Keratinocyte (primary cell): ENCODE results near the gene DNLZ. TPM values are rescaled to one million over a fixed set of nuclear protein-coding genes. Genes with fewer than 3 reads are reported as not detected.

Experiments used
- DNase-seq: peaks from one replicate; pipeline ENCODE4 v3.0.0-alpha.2; 2011; ENCODE audit warnings: low read depth, missing footprints, low spot score
- FAIRE-seq: peaks from 2 replicates; lab custom pipeline; 2011; peaks lifted over from hg19 to GRCh38; lab: Jason Lieb, UNC
- H2AFZ ChIP-seq: 2 replicates; pipeline ENCODE4 v1.6.0; 2012; ENCODE audit warnings: low read length, control low read depth, inconsistent platforms; ENCODE audit not compliant: control insufficient read depth
- H3K27ac ChIP-seq: 2 replicates; pipeline ENCODE4 v1.5.1; 2011; ENCODE audit warnings: low read length; ENCODE audit not compliant: control insufficient read depth, insufficient read depth
- H3K27me3 ChIP-seq: 3 replicates; pipeline ENCODE4 v1.6.0; 2011; ENCODE audit warnings: low read length; ENCODE audit not compliant: control insufficient read depth, insufficient read depth; ENCODE audit errors: extremely low read depth
- H3K36me3 ChIP-seq, 2 experiments: 2 replicates in 1 of 2; 3 replicates in 1 of 2; pipeline ENCODE4 v1.5.1; 2011; ENCODE audit warnings: low read length in 2 of 2, mild to moderate bottlenecking in 1 of 2; ENCODE audit not compliant: control insufficient read depth in 2 of 2, insufficient read depth in 2 of 2; ENCODE audit errors: extremely low read depth in 1 of 2
- H3K4me1 ChIP-seq: 3 replicates; pipeline ENCODE4 v1.5.1; 2011; ENCODE audit warnings: low read length; ENCODE audit not compliant: control insufficient read depth, insufficient read depth; ENCODE audit errors: extremely low read depth
- H3K4me2 ChIP-seq: 3 replicates; pipeline ENCODE4 v1.6.0; 2011; ENCODE audit warnings: low read depth, low read length; ENCODE audit not compliant: control insufficient read depth, insufficient read depth; ENCODE audit errors: extremely low read depth
- H3K4me3 ChIP-seq, 3 experiments: fragments of 200-600 bp in 1 of 3; sonication (generic) in 1 of 3; 2 replicates in 2 of 3; 3 replicates in 1 of 3; pipeline ENCODE4 v1.5.1; 2011 to 2016; ENCODE audit warnings: low read length in 3 of 3, mild to moderate bottlenecking in 3 of 3, control low read depth in 2 of 3, inconsistent platforms in 1 of 3, low read depth in 1 of 3, mixed read lengths in 1 of 3, mixed run types in 1 of 3, moderate library complexity in 1 of 3; ENCODE audit not compliant: control insufficient read depth in 2 of 3, insufficient read depth in 2 of 3; ENCODE audit errors: extremely low read depth in 1 of 3
- H3K79me2 ChIP-seq: 2 replicates; pipeline ENCODE4 v1.6.0; 2012; ENCODE audit warnings: low read length; ENCODE audit not compliant: control insufficient read depth, insufficient read depth
- H3K9ac ChIP-seq: 3 replicates; pipeline ENCODE4 v1.6.0; 2011; ENCODE audit warnings: low read length; ENCODE audit not compliant: control insufficient read depth, insufficient read depth; ENCODE audit errors: extremely low read depth
- H3K9me1 ChIP-seq: 3 replicates; pipeline ENCODE4 v1.6.0; 2011; ENCODE audit warnings: low read length; ENCODE audit not compliant: control insufficient read depth, insufficient read depth; ENCODE audit errors: extremely low read depth
- H3K9me3 ChIP-seq: 2 replicates; pipeline ENCODE4 v1.5.1; 2012; ENCODE audit warnings: low read depth, low read length; ENCODE audit not compliant: control insufficient read depth
- H4K20me1 ChIP-seq: 3 replicates; pipeline ENCODE4 v1.6.0; 2011; ENCODE audit warnings: low read length; ENCODE audit not compliant: control insufficient read depth, insufficient read depth; ENCODE audit errors: extremely low read depth
- EZH2 ChIP-seq: IDR thresholded peaks from one replicate; pipeline ENCODE4 v1.6.1; 2012; ENCODE audit warnings: inconsistent platforms, mild to moderate bottlenecking, low read length, moderate library complexity
- dilution Hi-C: fragments of 300-500 bp; cut with MboI; formaldehyde crosslinking; loops from one replicate; pipeline ENCODE4 v1.7.0; 2020; ENCODE audit warnings: low sequenced_read_pairs; ENCODE audit not compliant: extremely low pct_ligation_motif_present
- polyA plus RNA-seq, 5 experiments: library from polyadenylated mRNA; depleted of rRNA in 3 of 5; stranded (reverse) in 3 of 5; stranded (forward) in 1 of 5; unstranded in 1 of 5; fragments of >200 nt; gene quantifications; 1 replicate in 1 of 5; 2 replicates in 3 of 5; 3 replicates in 1 of 5; pipeline versions ENCODE4 v1.2.1 to v1.2.3, GENCODE V29; 2011 to 2012; ENCODE audit warnings: missing spikeins in 2 of 5, low read depth in 1 of 5, low replicate concordance in 1 of 5
- TF ChIP-seq, protein P1 (sequence below), 3 experiments: IDR thresholded peaks in 1 of 3; conservative IDR thresholded peaks in 1 of 3; optimal IDR thresholded peaks in 1 of 3; 2 replicates in 2 of 3; 3 replicates in 1 of 3; pipeline versions ENCODE3 to v1.5.1; 2011; ENCODE audit warnings: low read length in 3 of 3, mild to moderate bottlenecking in 3 of 3, moderate library complexity in 2 of 3, control low read depth in 1 of 3, inconsistent platforms in 1 of 3; ENCODE audit not compliant: insufficient read depth in 2 of 3; ENCODE audit errors: extremely low read depth in 1 of 3

DNLZ gene
- polyA plus RNA-seq, 1 donor (not counting 4 experiments of a cell fraction or from before 2014, with no cell fraction given), result 6.7 TPM

DNA sequence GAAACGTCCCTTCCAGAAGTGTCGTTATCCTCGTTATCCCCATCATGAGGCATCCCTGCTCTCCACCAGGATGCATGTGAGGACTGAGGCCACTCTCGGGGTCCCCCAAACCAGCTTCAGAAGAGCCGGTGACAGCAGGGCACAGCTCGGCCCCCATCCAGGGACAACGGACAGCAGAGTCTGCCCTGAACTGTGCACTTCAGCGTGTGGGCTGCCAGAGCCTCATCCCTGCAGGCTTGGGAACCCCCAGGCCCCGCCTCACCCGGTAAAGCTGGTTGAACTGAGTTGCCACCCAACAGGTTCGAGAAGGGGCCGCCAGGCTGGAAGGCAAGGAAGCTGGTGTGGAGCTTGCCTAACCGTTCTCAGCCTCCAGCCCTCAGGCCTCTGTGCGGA is 10.6 kb upstream of the DNLZ start:
- dilution Hi-C loops, result no loop called here
- no peak for TF ChIP-seq EZH2
- TF ChIP-seq, protein P1, sequence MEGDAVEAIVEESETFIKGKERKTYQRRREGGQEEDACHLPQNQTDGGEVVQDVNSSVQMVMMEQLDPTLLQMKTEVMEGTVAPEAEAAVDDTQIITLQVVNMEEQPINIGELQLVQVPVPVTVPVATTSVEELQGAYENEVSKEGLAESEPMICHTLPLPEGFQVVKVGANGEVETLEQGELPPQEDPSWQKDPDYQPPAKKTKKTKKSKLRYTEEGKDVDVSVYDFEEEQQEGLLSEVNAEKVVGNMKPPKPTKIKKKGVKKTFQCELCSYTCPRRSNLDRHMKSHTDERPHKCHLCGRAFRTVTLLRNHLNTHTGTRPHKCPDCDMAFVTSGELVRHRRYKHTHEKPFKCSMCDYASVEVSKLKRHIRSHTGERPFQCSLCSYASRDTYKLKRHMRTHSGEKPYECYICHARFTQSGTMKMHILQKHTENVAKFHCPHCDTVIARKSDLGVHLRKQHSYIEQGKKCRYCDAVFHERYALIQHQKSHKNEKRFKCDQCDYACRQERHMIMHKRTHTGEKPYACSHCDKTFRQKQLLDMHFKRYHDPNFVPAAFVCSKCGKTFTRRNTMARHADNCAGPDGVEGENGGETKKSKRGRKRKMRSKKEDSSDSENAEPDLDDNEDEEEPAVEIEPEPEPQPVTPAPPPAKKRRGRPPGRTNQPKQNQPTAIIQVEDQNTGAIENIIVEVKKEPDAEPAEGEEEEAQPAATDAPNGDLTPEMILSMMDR (optimal IDR thresholded peaks at IDR 0.05 in 1 of 3, IDR thresholded peaks at IDR 0.05 in 1 of 3, conservative IDR thresholded peaks at IDR 0.05 in 1 of 3; ENCODE audit: extremely low read depth in 1 of 3, insufficient read depth in 2 of 3, low read length in 3 of 3), result no peak
- Histone ChIP-seq H2AFZ (no peak overlapping the region), H3K9ac (no peak overlapping the region), H3K4me1 (peaks cover 8% of the 10 kb centered on the region), H3K79me2 (no peaks in the 10 kb centered on the region), H4K20me1 (peaks cover 2% of the 10 kb centered on the region), H3K27me3 (no peaks in the 10 kb centered on the region), H3K27ac (no peak overlapping the region), H3K9me1 (no peaks in the 10 kb centered on the region), H3K36me3 (peaks cover under 1 to 14% of the 10 kb centered on the region in 2 experiments), H3K9me3 (no peaks in the 10 kb centered on the region), H3K4me3 (no peak overlapping the region), H3K4me2 (no peak overlapping the region)
- FAIRE-seq (no peak), DNase-seq (no peak)

- H2AFZ ChIP-seq, result no peak within 1 kb of the TSS
- peaks cover 2% of the 10 kb centered on the region for H4K20me1 ChIP-seq
- no peaks in the 10 kb centered on the region for H3K9me3 ChIP-seq
- no peaks in the 10 kb centered on the region for H3K79me2 ChIP-seq
- H3K9ac ChIP-seq, result no peak within 1 kb of the TSS
- H3K4me1 ChIP-seq, result peaks cover 8% of the 10 kb centered on the region
- H3K36me3 ChIP-seq, result peaks cover 0 to 14% of the 10 kb centered on the region in 2 experiments
- FAIRE-seq (no peak), DNase-seq (no peak)
- no peak within 1 kb of the TSS for H3K27ac ChIP-seq
- no peak within 1 kb of the TSS for H3K4me3 ChIP-seq
- dilution Hi-C loops, result no loop called here
- no peaks in the 10 kb centered on the region for H3K27me3 ChIP-seq
- TF ChIP-seq, protein P1 (optimal IDR thresholded peaks at IDR 0.05 in 1 of 3, IDR thresholded peaks at IDR 0.05 in 1 of 3, conservative IDR thresholded peaks at IDR 0.05 in 1 of 3; ENCODE audit: extremely low read depth in 1 of 3, insufficient read depth in 2 of 3, low read length in 3 of 3), result no peak
- TF ChIP-seq EZH2, result no peak
- no peak within 1 kb of the TSS for H3K4me2 ChIP-seq
- H3K9me1 ChIP-seq, result no peaks in the 10 kb centered on the region
These were observed 10.0 kb upstream of the DNLZ start, which contains the start of gene CARD9 for GRCh38 chr9:136373300-136374182. TSS of gene CARD9 (minus strand) at chr9:136373669. CDS start at chr9:136372078, 1,591 bp downstream.
